Endothelial cell of umbilical vein (primary cell): ENCODE data around the gene RFFL. TPM values are rescaled to one million over a fixed set of nuclear protein-coding genes. Genes with fewer than 3 reads are reported as not detected.

Experiments used
- BruUV-seq: library from RNA; stranded (reverse); fragments of 400-500 nt; replicated peaks from 2 replicates; lab custom pipeline; 2021; lab: Mats Ljungman, UMichigan
- CTCF ChIA-PET: fragments of 300-600, 350-600 bp; sonication (Branson Sonifier 250); formaldehyde crosslinking; loops from one replicate; lab custom pipeline; 2021; ENCODE audit warnings: antibody characterized with exemption, inconsistent platforms; lab: Charles Lee
- POLR2A ChIA-PET: fragments of 300-600, 350-600 bp; sonication (Branson Sonifier 250); formaldehyde crosslinking; loops from one replicate; lab custom pipeline; 2021; ENCODE audit warnings: antibody characterized with exemption, inconsistent platforms; lab: Charles Lee
- DNase-seq: peaks from one replicate; pipeline ENCODE4 v3.0.0-alpha.2; 2011; ENCODE audit warnings: low read depth, low spot score
- FAIRE-seq: peaks from 2 replicates; lab custom pipeline; 2011; peaks lifted over from hg19 to GRCh38; lab: Jason Lieb, UNC
- H2AFZ ChIP-seq: 2 replicates; pipeline ENCODE4 v1.6.0; 2012; ENCODE audit warnings: low read depth, low read length, control low read depth, inconsistent platforms
- H3K27ac ChIP-seq: 2 replicates; pipeline ENCODE4 v1.5.1; 2011; ENCODE audit warnings: low read depth, mild to moderate bottlenecking, control low read depth, low read length, moderate library complexity; ENCODE audit not compliant: insufficient read depth
- H3K27me3 ChIP-seq, 2 experiments: 2 replicates each; pipeline versions ENCODE4 v1.6.0 to v1.6.1; 2011; ENCODE audit warnings: low read length in 2 of 2, mixed read lengths in 1 of 2; ENCODE audit not compliant: control insufficient read depth in 2 of 2, insufficient read depth in 2 of 2
- H3K36me3 ChIP-seq, 2 experiments: 2 replicates in 1 of 2; 3 replicates in 1 of 2; pipeline ENCODE4 v1.5.1; 2011; ENCODE audit warnings: low read length in 2 of 2, mild to moderate bottlenecking in 1 of 2, moderate library complexity in 1 of 2; ENCODE audit not compliant: control insufficient read depth in 2 of 2, insufficient read depth in 2 of 2; ENCODE audit errors: extremely low read depth in 1 of 2
- H3K4me1 ChIP-seq: 3 replicates; pipeline ENCODE4 v1.5.1; 2011; ENCODE audit warnings: mild to moderate bottlenecking, low read length; ENCODE audit not compliant: control insufficient read depth, insufficient read depth; ENCODE audit errors: extremely low read depth
- H3K4me2 ChIP-seq: 2 replicates; pipeline ENCODE4 v1.6.1; 2011; ENCODE audit warnings: low read length, control low read depth, mixed read lengths; ENCODE audit not compliant: insufficient read depth
- H3K4me3 ChIP-seq, 3 experiments: fragments of 200-600 bp in 1 of 3; sonication (generic), shearing (Covaris generic) in 1 of 3; replicated peaks in 1 of 3; 2 replicates each; pipeline ENCODE4 v1.5.1; 2011 to 2016; ENCODE audit warnings: control low read depth in 3 of 3, low read length in 3 of 3, mild to moderate bottlenecking in 2 of 3, inconsistent platforms in 1 of 3, low read depth in 1 of 3, moderate library complexity in 1 of 3; ENCODE audit not compliant: insufficient read depth in 1 of 3
- H3K79me2 ChIP-seq: 2 replicates; pipeline ENCODE4 v1.6.0; 2012; ENCODE audit warnings: low read length, inconsistent platforms; ENCODE audit not compliant: control insufficient read depth, insufficient read depth
- H3K9ac ChIP-seq: replicated peaks from 2 replicates; pipeline ENCODE3; 2011; ENCODE audit warnings: low read length, control low read depth; ENCODE audit not compliant: insufficient read depth; ENCODE audit errors: extremely low read depth
- H3K9me1 ChIP-seq: replicated peaks from 3 replicates; pipeline ENCODE4 v1.6.0; 2011; ENCODE audit warnings: mild to moderate bottlenecking, low read length; ENCODE audit not compliant: control insufficient read depth, insufficient read depth; ENCODE audit errors: extremely low read depth
- H3K9me3 ChIP-seq: replicated peaks from 2 replicates; pipeline ENCODE4 v1.5.1; 2012; ENCODE audit warnings: low read length, inconsistent platforms; ENCODE audit not compliant: control insufficient read depth, insufficient read depth
- H4K20me1 ChIP-seq: replicated peaks from 2 replicates; pipeline ENCODE3; 2011; ENCODE audit warnings: mild to moderate bottlenecking, low read length; ENCODE audit not compliant: control insufficient read depth, insufficient read depth; ENCODE audit errors: extremely low read depth
- EZH2 ChIP-seq: IDR thresholded peaks from 2 replicates; pipeline ENCODE4 v1.6.1; 2012; ENCODE audit warnings: borderline replicate concordance, low read depth, mild to moderate bottlenecking, moderate library complexity, low read length, inconsistent platforms; ENCODE audit not compliant: severe bottlenecking
- FOS ChIP-seq: IDR thresholded peaks from 2 replicates; pipeline ENCODE4 v1.6.1; 2011; ENCODE audit warnings: mild to moderate bottlenecking, low read length, moderate library complexity, borderline replicate concordance; ENCODE audit not compliant: insufficient read depth
- GATA2 ChIP-seq: IDR thresholded peaks from 2 replicates; pipeline ENCODE4 v1.7.0; 2011; ENCODE audit warnings: low read depth, mild to moderate bottlenecking, moderate library complexity, mixed read lengths, low read length; ENCODE audit not compliant: insufficient read length, insufficient read depth
- JUN ChIP-seq: IDR thresholded peaks from 2 replicates; pipeline ENCODE4 v1.6.1; 2011; ENCODE audit warnings: borderline replicate concordance, low read depth; ENCODE audit not compliant: insufficient read length, insufficient read depth
- MYC ChIP-seq: IDR thresholded peaks from one replicate; pipeline ENCODE4 v1.6.1; 2011; ENCODE audit warnings: mild to moderate bottlenecking, low read depth, low read length
- POLR2A ChIP-seq: IDR thresholded peaks from 2 replicates; pipeline ENCODE4 v1.6.1; 2012; ENCODE audit warnings: low read depth, mild to moderate bottlenecking, control low read depth, low read length
- POLR2AphosphoS5 ChIP-seq: IDR thresholded peaks from 2 replicates; pipeline ENCODE4 v1.6.1; 2012; ENCODE audit warnings: low read depth, mild to moderate bottlenecking, control low read depth, low read length, moderate library complexity; ENCODE audit not compliant: insufficient read depth
- dilution Hi-C: fragments of 300-500 bp; cut with MboI; formaldehyde crosslinking; loops from one replicate; pipeline ENCODE4 v1.15.0; 2019; ENCODE audit warnings: low sequenced_read_pairs; ENCODE audit not compliant: extremely low pct_ligation_motif_present
- intact Hi-C: fragments of 100-400 bp; cut with micrococcal nuclease; formaldehyde crosslinking; loops from one replicate; pipeline ENCODE4 v1.10.0; 2022
- polyA plus RNA-seq, 4 experiments: library from polyadenylated mRNA; depleted of rRNA in 3 of 4; stranded (reverse) in 3 of 4; unstranded in 1 of 4; fragments of >200 nt; gene quantifications; 2 replicates each; pipeline versions ENCODE4 v1.2.1 to v1.2.3, GENCODE V29; 2011 to 2012; ENCODE audit warnings: missing spikeins in 1 of 4
- total RNA-seq: library from RNA; stranded (reverse); gene quantifications from 2 replicates; pipeline ENCODE4 v1.2.3, GENCODE V29; 2021
- TF ChIP-seq, protein P1 (sequence below), 2 donors: IDR thresholded peaks; 1 replicate in 1 of 2; 2 replicates in 1 of 2; pipeline ENCODE4 v1.5.1; 2011; ENCODE audit warnings: low read length in 2 of 2, mild to moderate bottlenecking in 2 of 2, moderate library complexity in 2 of 2, control low read depth in 1 of 2, inconsistent platforms in 1 of 2, low read depth in 1 of 2; ENCODE audit not compliant: insufficient read depth in 1 of 2; ENCODE audit errors: extremely low read depth in 1 of 2
- TF ChIP-seq, protein P2 (sequence below): IDR thresholded peaks from 2 replicates; pipeline ENCODE4 v1.6.1; 2011; ENCODE audit not compliant: insufficient read depth, insufficient read length

The RFFL gene
- total and polyA plus RNA-seq, 2 donors (not counting 3 experiments of a cell fraction or from before 2014, with no cell fraction given) = 7.0 to 14.1 TPM

- DNase-seq (no peak), FAIRE-seq (no peak)
- intact Hi-C loops = no loop called here
- POLR2A ChIA-PET = no interaction called here
- H3K4me3 ChIP-seq = no peak overlapping the region
- H3K9me1 ChIP-seq = no peaks in the 10 kb centered on the region
- no peaks in the 10 kb centered on the region for H3K27me3 ChIP-seq
- no peak for TF ChIP-seq EZH2
- TF ChIP-seq JUN = no peak
- TF ChIP-seq POLR2AphosphoS5 = no peak
- TF ChIP-seq MYC = no peak
- TF ChIP-seq, protein P1, sequence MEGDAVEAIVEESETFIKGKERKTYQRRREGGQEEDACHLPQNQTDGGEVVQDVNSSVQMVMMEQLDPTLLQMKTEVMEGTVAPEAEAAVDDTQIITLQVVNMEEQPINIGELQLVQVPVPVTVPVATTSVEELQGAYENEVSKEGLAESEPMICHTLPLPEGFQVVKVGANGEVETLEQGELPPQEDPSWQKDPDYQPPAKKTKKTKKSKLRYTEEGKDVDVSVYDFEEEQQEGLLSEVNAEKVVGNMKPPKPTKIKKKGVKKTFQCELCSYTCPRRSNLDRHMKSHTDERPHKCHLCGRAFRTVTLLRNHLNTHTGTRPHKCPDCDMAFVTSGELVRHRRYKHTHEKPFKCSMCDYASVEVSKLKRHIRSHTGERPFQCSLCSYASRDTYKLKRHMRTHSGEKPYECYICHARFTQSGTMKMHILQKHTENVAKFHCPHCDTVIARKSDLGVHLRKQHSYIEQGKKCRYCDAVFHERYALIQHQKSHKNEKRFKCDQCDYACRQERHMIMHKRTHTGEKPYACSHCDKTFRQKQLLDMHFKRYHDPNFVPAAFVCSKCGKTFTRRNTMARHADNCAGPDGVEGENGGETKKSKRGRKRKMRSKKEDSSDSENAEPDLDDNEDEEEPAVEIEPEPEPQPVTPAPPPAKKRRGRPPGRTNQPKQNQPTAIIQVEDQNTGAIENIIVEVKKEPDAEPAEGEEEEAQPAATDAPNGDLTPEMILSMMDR (IDR thresholded peaks at IDR 0.05; ENCODE audit: extremely low read depth in 1 of 2, insufficient read depth in 1 of 2, low read depth in 1 of 2, low read length in 2 of 2) = no peak
- TF ChIP-seq GATA2 = no peak
- no peak for TF ChIP-seq FOS
- TF ChIP-seq, protein P2, sequence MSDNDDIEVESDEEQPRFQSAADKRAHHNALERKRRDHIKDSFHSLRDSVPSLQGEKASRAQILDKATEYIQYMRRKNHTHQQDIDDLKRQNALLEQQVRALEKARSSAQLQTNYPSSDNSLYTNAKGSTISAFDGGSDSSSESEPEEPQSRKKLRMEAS = no peak
- TF ChIP-seq POLR2A = no peak
- H3K9ac ChIP-seq = no peak overlapping the region
- H4K20me1 ChIP-seq = no peaks in the 10 kb centered on the region
- dilution Hi-C loops = no loop called here
- H3K4me2 ChIP-seq = no peak overlapping the region
- no peaks in the 10 kb centered on the region for H3K9me3 ChIP-seq
- no peak overlapping the region for H3K27ac ChIP-seq
- no peak overlapping the region for H2AFZ ChIP-seq
- BruUV-seq = no TSS peak
- H3K4me1 ChIP-seq = peaks cover 21% of the 10 kb centered on the region
- no peaks in the 10 kb centered on the region for H3K36me3 ChIP-seq
- CTCF ChIA-PET = no interaction called here
- H3K79me2 ChIP-seq = peaks cover 31% of the 10 kb centered on the region
Observed at GRCh38 chr17:35080536-35080935, 17.0 kb upstream of the RFFL start.
